ENCODE measurements around the gene TRIM54. TPM values are rescaled to one million over a fixed set of nuclear protein-coding genes. Genes with fewer than 3 reads are reported as not detected.

The TRIM54 gene
- total RNA-seq, 1 experiment from 2014 or later = 3.3 TPM

- Mint-ChIP-seq H3K4me1 (no peaks in the 10 kb centered on the region), H3K36me3 (peaks cover 66% of the 10 kb centered on the region), H3K9me3 (no peaks in the 10 kb centered on the region), H3K4me3 (no peak overlapping the region), H3K27me3 (ENCODE audit: low read depth) (no peaks in the 10 kb centered on the region), H3K27ac (no peak overlapping the region)
- TF ChIP-seq NFE2L1 (CRISPR knock-in tag; IDR thresholded peaks at IDR 0.05) (no peak), SP1 (CRISPR knock-in tag; conservative IDR thresholded peaks at IDR 0.05) (no peak), ZNF317 (CRISPR knock-in tag; IDR thresholded peaks at IDR 0.05; ENCODE audit: borderline replicate concordance, low read depth) (no peak), AR (CRISPR knock-in tag; IDR thresholded peaks at IDR 0.05) (no peak), ATF1 (CRISPR knock-in tag; IDR thresholded peaks at IDR 0.05) (no peak)
- ATAC-seq = no peak
- ChIA-PET POLR2A (no interaction called here), CTCF (interaction anchor here (1.2 to 1.4 kb wide), 2 partner anchors 12 to 59 kb away, joined by 3 to 4 read pairs; no protein-coding TSS in a partner anchor)
- DNase-seq (ENCODE audit: low spot score) = no peak
Observed at GRCh38 chr2:27242614-27242951, 39.6 kb upstream of the TRIM54 start.

- Mint-ChIP-seq H3K4me3 (no peak overlapping the region), H3K4me1 (no peaks in the 10 kb centered on the region), H3K36me3 (peaks cover 56% of the 10 kb centered on the region), H3K27me3 (ENCODE audit: low read depth) (no peaks in the 10 kb centered on the region; the same call in 1 of the 2 replicates), H3K9me3 (no peaks in the 10 kb centered on the region), H3K27ac (no peak overlapping the region)
- CTCF ChIA-PET = interaction anchor here (1.2 to 1.4 kb wide), 2 partner anchors 13 to 58 kb away, joined by 3 to 4 read pairs; no protein-coding TSS in a partner anchor
- POLR2A ChIA-PET = no interaction called here
- DNase-seq (ENCODE audit: low spot score) (no peak), ATAC-seq (no peak)
- TF ChIP-seq MAX (CRISPR knock-in tag; IDR thresholded peaks at IDR 0.05) = no peak
- TF ChIP-seq GABPB1 (CRISPR knock-in tag; IDR thresholded peaks at IDR 0.05) = no peak
- TF ChIP-seq ARID4B (CRISPR knock-in tag; IDR thresholded peaks at IDR 0.05; ENCODE audit: borderline replicate concordance) = no peak
- TF ChIP-seq ATF3 (CRISPR knock-in tag; conservative IDR thresholded peaks at IDR 0.05) = no peak
- TF ChIP-seq ZNF671 (CRISPR knock-in tag; IDR thresholded peaks at IDR 0.05) = no peak
- TF ChIP-seq SMAD4 (CRISPR knock-in tag; IDR thresholded peaks at IDR 0.05) = no peak
- TF ChIP-seq TEAD4 (CRISPR knock-in tag; IDR thresholded peaks at IDR 0.05) = no peak
- TF ChIP-seq HMGXB4 (CRISPR knock-in tag; IDR thresholded peaks at IDR 0.05) = no peak
- TF ChIP-seq GTF2I (CRISPR knock-in tag; conservative IDR thresholded peaks at IDR 0.05) = no peak
- no peak for TF ChIP-seq SOX15 (CRISPR knock-in tag; IDR thresholded peaks at IDR 0.05)
- no peak for TF ChIP-seq E2F4 (CRISPR knock-in tag; IDR thresholded peaks at IDR 0.05; ENCODE audit: borderline replicate concordance, low read depth)
- TF ChIP-seq USF2 (CRISPR knock-in tag; IDR thresholded peaks at IDR 0.05) = no peak
- TF ChIP-seq ZNF512 (CRISPR knock-in tag; IDR thresholded peaks at IDR 0.05; ENCODE audit: borderline replicate concordance) = no peak
- no peak for TF ChIP-seq SMAD3 (CRISPR knock-in tag; IDR thresholded peaks at IDR 0.05; ENCODE audit: borderline replicate concordance)
- no peak for TF ChIP-seq ZNF219 (CRISPR knock-in tag; IDR thresholded peaks at IDR 0.05; ENCODE audit: borderline replicate concordance)
- TF ChIP-seq SP1 (CRISPR knock-in tag; conservative IDR thresholded peaks at IDR 0.05) = no peak
- no peak for TF ChIP-seq TCF7 (CRISPR knock-in tag; IDR thresholded peaks at IDR 0.05; ENCODE audit: low read depth)
Observed at GRCh38 chr2:27243391-27244130, 38.7 kb upstream of the TRIM54 start.
